Sigmoid colon (tissue), 4 donors: ENCODE results near the gene PRICKLE2.

Experiments
- CTCF ChIP-seq, 4 experiments: fragments of 450-650 bp in 3 of 4; fragments of 200-600 bp in 1 of 4; IDR thresholded peaks; one replicate each; pipeline ENCODE4 v1.5.1; 2016 to 2019; ENCODE audit warnings: antibody characterized with exemption in 4 of 4, mild to moderate bottlenecking in 3 of 4, moderate library complexity in 2 of 4
- EP300 ChIP-seq, 4 donors: sonication (generic); formaldehyde crosslinking; IDR thresholded peaks; one replicate each; pipeline ENCODE4 v1.6.1; 2017; ENCODE audit warnings: antibody characterized with exemption in 4 of 4
- POLR2A ChIP-seq, 2 donors: fragments of 450-650 bp; IDR thresholded peaks; one replicate each; pipeline ENCODE4 v1.6.1; 2016; ENCODE audit warnings: antibody characterized with exemption in 2 of 2, mild to moderate bottlenecking in 2 of 2, moderate library complexity in 2 of 2
- POLR2AphosphoS5 ChIP-seq, 4 donors: sonication (generic); formaldehyde crosslinking; IDR thresholded peaks; one replicate each; pipeline ENCODE4 v1.6.1; 2017; ENCODE audit warnings: antibody characterized with exemption in 4 of 4

GRCh38 chr3:64264501-64265109 is 39.3 kb upstream of the PRICKLE2 start:
- TF ChIP-seq CTCF (IDR thresholded peaks at IDR 0.05), result no peak
- TF ChIP-seq EP300 (IDR thresholded peaks at IDR 0.05), result no peak
- TF ChIP-seq POLR2AphosphoS5 (IDR thresholded peaks at IDR 0.05), result no peak
- TF ChIP-seq POLR2A (IDR thresholded peaks at IDR 0.05), result no peak
